CD4-positive, alpha-beta T cell treated with Interleukin-2 at 100 ng/mL for 4 hours (primary cell): ENCODE data around the gene DPP4.

Experiments
- DNase-seq: peaks from one replicate; pipeline ENCODE4 v3.0.0-alpha.2; 2020; ENCODE audit warnings: low spot score

Gene DPP4

GRCh38 chr2:162017233-162017632, 56.8 kb downstream of the DPP4 start:
- DNase-seq = no peak

GRCh38 chr2:162016080-162016479, 57.9 kb downstream of the DPP4 start:
- DNase-seq = no peak

GRCh38 chr2:162014751-162015150, 59.3 kb downstream of the DPP4 start:
- DNase-seq = no peak

GRCh38 chr2:162013514-162014475, 60.2 kb downstream of the DPP4 start:
- DNase-seq = no peak

GRCh38 chr2:162012565-162013058, 61.4 kb downstream of the DPP4 start:
- DNase-seq = no peak

GRCh38 chr2:162011706-162012564, 62.1 kb downstream of the DPP4 start:
- peak; percentile 82 for DNase-seq

GRCh38 chr2:162009543-162009942, 64.5 kb downstream of the DPP4 start:
- DNase-seq = no peak

- DNase-seq = peak; percentile 60
These were observed 66.5 kb downstream of the DPP4 start for GRCh38 chr2:162007447-162008040.

GRCh38 chr2:162006337-162006736, 67.7 kb downstream of the DPP4 start:
- DNase-seq = no peak

- no peak for DNase-seq
These were observed 70.0 kb downstream of the DPP4 start for GRCh38 chr2:162004031-162004430.

GRCh38 chr2:162002623-162003235, 71.3 kb downstream of the DPP4 start:
- DNase-seq = no peak

GRCh38 chr2:162000431-162000830, 73.6 kb downstream of the DPP4 start:
- DNase-seq = no peak

GRCh38 chr2:161999321-161999720, 74.7 kb downstream of the DPP4 start:
- no peak for DNase-seq

GRCh38 chr2:161998857-161999256, 75.2 kb downstream of the DPP4 start:
- DNase-seq = no peak

GRCh38 chr2:161997916-161998471, 76.0 kb downstream of the DPP4 start:
- no peak for DNase-seq

GRCh38 chr2:161995553-161996016, 78.4 kb downstream of the DPP4 start:
- peak; percentile 67 for DNase-seq

- DNase-seq = no peak
These were observed 79.1 kb downstream of the DPP4 start for GRCh38 chr2:161994761-161995520.

GRCh38 chr2:161992531-161992930, 81.5 kb downstream of the DPP4 start:
- DNase-seq = peak; percentile 91

GRCh38 chr2:161991991-161992390, 82.0 kb downstream of the DPP4 start:
- DNase-seq = no peak

GRCh38 chr2:161990741-161991140, 83.3 kb downstream of the DPP4 start:
- no peak for DNase-seq

GRCh38 chr2:161990036-161990435, 84.0 kb downstream of the DPP4 start:
- no peak for DNase-seq
